GM12891 (cell line): ENCODE data around the gene FBXO24.

Experiments used
- POLR2A ChIP-seq: IDR thresholded peaks from 2 replicates; pipeline ENCODE4 v1.6.1; 2011; ENCODE audit warnings: low read depth, low read length, control low read depth
- POLR2AphosphoS5 ChIP-seq: IDR thresholded peaks from 2 replicates; pipeline ENCODE4 v1.6.1; 2011; ENCODE audit warnings: low read depth, low read length, control low read depth
- POU2F2 ChIP-seq: IDR thresholded peaks from 2 replicates; pipeline ENCODE4 v1.6.1; 2011; ENCODE audit warnings: low read depth, mild to moderate bottlenecking, control low read depth, low read length, moderate library complexity
- SPI1 ChIP-seq: IDR thresholded peaks from 2 replicates; pipeline ENCODE4 v1.6.1; 2011; ENCODE audit warnings: low read depth, low read length, control low read depth

DNA sequence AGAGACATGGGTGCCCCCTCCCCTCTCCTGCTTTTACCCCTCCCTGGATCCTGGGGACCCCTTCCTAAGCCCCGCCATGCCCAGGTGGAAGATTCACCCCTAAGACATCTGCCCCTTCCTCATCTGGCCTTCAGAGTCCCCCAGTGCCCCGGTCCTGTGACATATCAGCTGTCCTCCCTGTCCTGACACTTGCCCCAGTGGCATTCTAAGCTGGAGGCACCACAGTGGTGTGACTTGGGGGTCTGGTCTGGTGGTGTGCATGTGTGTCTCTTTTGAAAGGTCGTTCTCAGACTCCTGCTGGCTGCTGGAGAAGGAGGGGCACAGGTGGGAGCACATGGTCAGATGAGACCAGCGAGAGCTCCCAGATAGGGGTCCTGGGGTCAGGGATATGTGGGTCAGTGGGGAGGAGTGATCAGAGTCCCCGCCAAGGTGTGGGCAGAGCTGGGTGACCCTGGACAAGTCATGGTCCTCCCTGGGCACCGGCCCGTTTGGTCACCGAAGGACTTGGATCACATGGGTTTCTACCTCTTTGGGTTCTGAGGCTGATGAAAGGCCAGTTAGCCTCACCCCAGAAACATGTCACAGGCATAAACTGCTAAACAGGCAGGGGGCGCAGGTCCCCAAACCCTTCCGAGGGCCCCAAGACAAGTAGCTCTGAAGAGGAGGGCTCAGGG is 55.9 kb downstream of the FBXO24 start:
- TF ChIP-seq POLR2AphosphoS5 (no peak), POLR2A (no peak), SPI1 (no peak), POU2F2 (no peak)
